DMS153 treated with DMSO at 0.1 percent for 48 hours (cell line): ENCODE data around the gene PROM1.

Experiments
- DNase-seq: peaks from one replicate; lab custom pipeline; 2025; ENCODE audit not compliant: unreplicated experiment; lab: John Stamatoyannopoulos, UW

The PROM1 gene

GRCh38 chr4:15953625-15954024, 130.2 kb downstream of the PROM1 start:
- no peak for DNase-seq

- no peak for DNase-seq
Observed at GRCh38 chr4:15951781-15952180, 132.0 kb downstream of the PROM1 start.

GRCh38 chr4:15948826-15949225, 135.0 kb downstream of the PROM1 start:
- DNase-seq, result no peak

GRCh38 chr4:15947684-15948083, 136.1 kb downstream of the PROM1 start:
- no peak for DNase-seq

GRCh38 chr4:15945516-15945915, 138.3 kb downstream of the PROM1 start:
- no peak for DNase-seq

- no peak for DNase-seq
Observed at GRCh38 chr4:15944895-15945294, 138.9 kb downstream of the PROM1 start.

GRCh38 chr4:15942283-15942682, 141.5 kb downstream of the PROM1 start:
- no peak for DNase-seq

- no peak for DNase-seq
Observed at GRCh38 chr4:15938640-15939039, 145.2 kb downstream of the PROM1 start, which contains the start of gene FGFBP1. FGFBP1 (minus strand) TSS chr4:15938740; CDS start chr4:15936632, 2,108 bp downstream.

- no peak for DNase-seq
Observed at GRCh38 chr4:15938182-15938581, 145.6 kb downstream of the PROM1 start.

GRCh38 chr4:15936495-15936894, 147.3 kb downstream of the PROM1 start:
- no peak for DNase-seq

- no peak for DNase-seq
Observed at GRCh38 chr4:15935504-15936402, 148.1 kb downstream of the PROM1 start.

- DNase-seq, result no peak
Observed at GRCh38 chr4:15934259-15934658, 149.6 kb downstream of the PROM1 start.

GRCh38 chr4:15931451-15932210, 152.2 kb downstream of the PROM1 start:
- DNase-seq, result no peak

GRCh38 chr4:15930314-15930713, 153.5 kb downstream of the PROM1 start:
- no peak for DNase-seq

GRCh38 chr4:15929540-15929939, 154.3 kb downstream of the PROM1 start:
- no peak for DNase-seq

- no peak for DNase-seq
Observed at GRCh38 chr4:15928883-15929282, 154.9 kb downstream of the PROM1 start.

- DNase-seq, result no peak
Observed at GRCh38 chr4:15926486-15926885, 157.3 kb downstream of the PROM1 start.

- no peak for DNase-seq
Observed at GRCh38 chr4:15925830-15926229, 158.0 kb downstream of the PROM1 start.

- no peak for DNase-seq
Observed at GRCh38 chr4:15921592-15921932, 162.3 kb downstream of the PROM1 start.

GRCh38 chr4:15920723-15921591, 162.9 kb downstream of the PROM1 start:
- no peak for DNase-seq

- DNase-seq, result no peak
Observed at GRCh38 chr4:15918484-15919129, 165.2 kb downstream of the PROM1 start.
